ENCODE measurements around the gene CDH13.

GRCh38 chr16:83205896-83206295 is 579.1 kb downstream of the CDH13 start:
- TF ChIP-seq CTCF (IDR thresholded peaks at IDR 0.05; ENCODE audit: low read depth, low read length) (no peak), EZH2phosphoT487 (IDR thresholded peaks at IDR 0.05; ENCODE audit: low read depth) (no peak)

Measured in OCI-LY3 (cell line).